ENCODE results near the gene OSBPL5.

Gene OSBPL5

GRCh38 chr11:3108183-3108721, 56.9 kb downstream of the OSBPL5 start:
- H3K4me3 ChIP-seq (ENCODE audit: low read depth, low read length) = peak overlapping the region; percentile 18
- no peak overlapping the region for H2BK12ac ChIP-seq (ENCODE audit: low read length)
- DNase-seq = no peak
- no peak overlapping the region for H2AFZ ChIP-seq (ENCODE audit: insufficient read depth, low read length, poor library complexity)
- H3K4me2 ChIP-seq (ENCODE audit: low read length) = no peak overlapping the region
- H3K27ac ChIP-seq (ENCODE audit: low read depth, low read length) = no peak overlapping the region
- H3K4me1 ChIP-seq (ENCODE audit: control insufficient read depth in 1 of 2, insufficient read depth in 2 of 2, low read length in 2 of 2) = no peaks in the 10 kb centered on the region
- H3K79me1 ChIP-seq (ENCODE audit: low read length) = no peaks in the 10 kb centered on the region
- no CpG with 5 or more reads among the region's 11 CpGs for WGBS (ENCODE audit: extremely low coverage, insufficient coverage, insufficient read length)
- H3K9me3 ChIP-seq (ENCODE audit: insufficient read depth, low read depth, low read length) = peaks cover 6% of the 10 kb centered on the region
- H3K27me3 ChIP-seq (ENCODE audit: insufficient read depth, low read length) = no peaks in the 10 kb centered on the region
- H3K79me2 ChIP-seq (ENCODE audit: control insufficient read depth, insufficient read depth, low read length, poor library complexity) = no peaks in the 10 kb centered on the region
- H3K4ac ChIP-seq (ENCODE audit: low read depth, low read length) = no peak overlapping the region
- no peak overlapping the region for H3K14ac ChIP-seq (ENCODE audit: low read length)
- H2BK5ac ChIP-seq (ENCODE audit: low read depth, low read length, poor library complexity) = no peak overlapping the region
- no peak overlapping the region for H4K91ac ChIP-seq (ENCODE audit: low read depth, low read length)
- H3K36me3 ChIP-seq (ENCODE audit: control insufficient read depth in 1 of 2, insufficient read depth in 2 of 2, low read length in 2 of 2) = peaks cover 41 to 49% of the 10 kb centered on the region in 2 experiments
- no peak overlapping the region for H4K8ac ChIP-seq (ENCODE audit: low read depth, low read length)
- H4K12ac ChIP-seq (ENCODE audit: low read depth, low read length) = no peak overlapping the region
- H2AK5ac ChIP-seq (ENCODE audit: low read length) = no peak overlapping the region
- H3K18ac ChIP-seq (ENCODE audit: low read length) = no peak overlapping the region
- no peak overlapping the region for H2BK120ac ChIP-seq (ENCODE audit: insufficient read depth, low read length, poor library complexity)
- H3K23ac ChIP-seq (ENCODE audit: low read length) = no peak overlapping the region
- H3K9ac ChIP-seq (ENCODE audit: low read length) = no peak overlapping the region

- no peak overlapping the region for H3K18ac ChIP-seq (ENCODE audit: low read length)
- WGBS (ENCODE audit: extremely low coverage, insufficient coverage, insufficient read length) = no CpG with 5 or more reads among the region's 21 CpGs
- DNase-seq = no peak
- H3K9me3 ChIP-seq (ENCODE audit: insufficient read depth, low read depth, low read length) = peaks cover 6% of the 10 kb centered on the region
- H2AFZ ChIP-seq (ENCODE audit: insufficient read depth, low read length, poor library complexity) = no peak overlapping the region
- no peak overlapping the region for H2BK12ac ChIP-seq (ENCODE audit: low read length)
- H3K79me1 ChIP-seq (ENCODE audit: low read length) = no peaks in the 10 kb centered on the region
- no peak overlapping the region for H3K4ac ChIP-seq (ENCODE audit: low read depth, low read length)
- H3K4me1 ChIP-seq (ENCODE audit: control insufficient read depth in 1 of 2, insufficient read depth in 2 of 2, low read length in 2 of 2) = no peaks in the 10 kb centered on the region
- no peak overlapping the region for H2AK5ac ChIP-seq (ENCODE audit: low read length)
- H3K4me2 ChIP-seq (ENCODE audit: low read length) = no peak overlapping the region
- no peak overlapping the region for H2BK120ac ChIP-seq (ENCODE audit: insufficient read depth, low read length, poor library complexity)
- peaks cover 44 to 49% of the 10 kb centered on the region in 2 experiments for H3K36me3 ChIP-seq (ENCODE audit: control insufficient read depth in 1 of 2, insufficient read depth in 2 of 2, low read length in 2 of 2)
- H3K79me2 ChIP-seq (ENCODE audit: control insufficient read depth, insufficient read depth, low read length, poor library complexity) = no peaks in the 10 kb centered on the region
- no peak overlapping the region for H3K27ac ChIP-seq (ENCODE audit: low read depth, low read length)
- H3K9ac ChIP-seq (ENCODE audit: low read length) = no peak overlapping the region
- no peak overlapping the region for H2BK5ac ChIP-seq (ENCODE audit: low read depth, low read length, poor library complexity)
- no peak overlapping the region for H3K23ac ChIP-seq (ENCODE audit: low read length)
- H4K91ac ChIP-seq (ENCODE audit: low read depth, low read length) = no peak overlapping the region
- no peak overlapping the region for H3K4me3 ChIP-seq (ENCODE audit: low read depth, low read length)
- H4K12ac ChIP-seq (ENCODE audit: low read depth, low read length) = no peak overlapping the region
- no peak overlapping the region for H4K8ac ChIP-seq (ENCODE audit: low read depth, low read length)
- no peaks in the 10 kb centered on the region for H3K27me3 ChIP-seq (ENCODE audit: insufficient read depth, low read length)
- H3K14ac ChIP-seq (ENCODE audit: low read length) = no peak overlapping the region
These were observed 57.4 kb downstream of the OSBPL5 start for GRCh38 chr11:3107608-3108182.

GRCh38 chr11:3106736-3107524, 58.2 kb downstream of the OSBPL5 start:
- no CpG with 5 or more reads among the region's 21 CpGs for WGBS (ENCODE audit: extremely low coverage, insufficient coverage, insufficient read length)
- no peak overlapping the region for H4K12ac ChIP-seq (ENCODE audit: low read depth, low read length)
- H3K79me2 ChIP-seq (ENCODE audit: control insufficient read depth, insufficient read depth, low read length, poor library complexity) = no peaks in the 10 kb centered on the region
- no peak overlapping the region for H3K4me2 ChIP-seq (ENCODE audit: low read length)
- H2BK120ac ChIP-seq (ENCODE audit: insufficient read depth, low read length, poor library complexity) = no peak overlapping the region
- H3K36me3 ChIP-seq (ENCODE audit: control insufficient read depth in 1 of 2, insufficient read depth in 2 of 2, low read length in 2 of 2) = peaks cover 47 to 55% of the 10 kb centered on the region in 2 experiments
- no peak overlapping the region for H4K8ac ChIP-seq (ENCODE audit: low read depth, low read length)
- H2BK5ac ChIP-seq (ENCODE audit: low read depth, low read length, poor library complexity) = no peak overlapping the region
- no peak overlapping the region for H4K91ac ChIP-seq (ENCODE audit: low read depth, low read length)
- H3K9me3 ChIP-seq (ENCODE audit: insufficient read depth, low read depth, low read length) = peaks cover 6% of the 10 kb centered on the region
- H3K18ac ChIP-seq (ENCODE audit: low read length) = no peak overlapping the region
- no peak overlapping the region for H3K14ac ChIP-seq (ENCODE audit: low read length)
- no peak overlapping the region for H2BK12ac ChIP-seq (ENCODE audit: low read length)
- no peak overlapping the region for H3K27ac ChIP-seq (ENCODE audit: low read depth, low read length)
- DNase-seq = no peak
- no peak overlapping the region for H2AFZ ChIP-seq (ENCODE audit: insufficient read depth, low read length, poor library complexity)
- no peaks in the 10 kb centered on the region for H3K79me1 ChIP-seq (ENCODE audit: low read length)
- H3K27me3 ChIP-seq (ENCODE audit: insufficient read depth, low read length) = no peaks in the 10 kb centered on the region
- no peak overlapping the region for H3K23ac ChIP-seq (ENCODE audit: low read length)
- no peak overlapping the region for H2AK5ac ChIP-seq (ENCODE audit: low read length)
- H3K4ac ChIP-seq (ENCODE audit: low read depth, low read length) = no peak overlapping the region
- no peak overlapping the region for H3K9ac ChIP-seq (ENCODE audit: low read length)
- no peak overlapping the region for H3K4me3 ChIP-seq (ENCODE audit: low read depth, low read length)
- no peaks in the 10 kb centered on the region for H3K4me1 ChIP-seq (ENCODE audit: control insufficient read depth in 1 of 2, insufficient read depth in 2 of 2, low read length in 2 of 2)

GRCh38 chr11:3105791-3106735, 59.0 kb downstream of the OSBPL5 start:
- H3K23ac ChIP-seq (ENCODE audit: low read length) = no peak overlapping the region
- no peak overlapping the region for H3K9ac ChIP-seq (ENCODE audit: low read length)
- WGBS (ENCODE audit: extremely low coverage, insufficient coverage, insufficient read length) = no CpG with 5 or more reads among the region's 41 CpGs
- H3K4me1 ChIP-seq (ENCODE audit: control insufficient read depth in 1 of 2, insufficient read depth in 2 of 2, low read length in 2 of 2) = no peaks in the 10 kb centered on the region
- H4K91ac ChIP-seq (ENCODE audit: low read depth, low read length) = no peak overlapping the region
- no peak overlapping the region for H4K12ac ChIP-seq (ENCODE audit: low read depth, low read length)
- H3K18ac ChIP-seq (ENCODE audit: low read length) = no peak overlapping the region
- no peaks in the 10 kb centered on the region for H3K79me1 ChIP-seq (ENCODE audit: low read length)
- peaks cover 53 to 60% of the 10 kb centered on the region in 2 experiments for H3K36me3 ChIP-seq (ENCODE audit: control insufficient read depth in 1 of 2, insufficient read depth in 2 of 2, low read length in 2 of 2)
- H2BK120ac ChIP-seq (ENCODE audit: insufficient read depth, low read length, poor library complexity) = no peak overlapping the region
- no peak overlapping the region for H3K14ac ChIP-seq (ENCODE audit: low read length)
- no peak overlapping the region for H2BK5ac ChIP-seq (ENCODE audit: low read depth, low read length, poor library complexity)
- no peak overlapping the region for H3K27ac ChIP-seq (ENCODE audit: low read depth, low read length)
- H3K79me2 ChIP-seq (ENCODE audit: control insufficient read depth, insufficient read depth, low read length, poor library complexity) = no peaks in the 10 kb centered on the region
- no peak overlapping the region for H4K8ac ChIP-seq (ENCODE audit: low read depth, low read length)
- peaks cover 4% of the 10 kb centered on the region for H3K9me3 ChIP-seq (ENCODE audit: insufficient read depth, low read depth, low read length)
- no peaks in the 10 kb centered on the region for H3K27me3 ChIP-seq (ENCODE audit: insufficient read depth, low read length)
- DNase-seq = no peak
- H3K4me3 ChIP-seq (ENCODE audit: low read depth, low read length) = no peak overlapping the region
- H2AFZ ChIP-seq (ENCODE audit: insufficient read depth, low read length, poor library complexity) = no peak overlapping the region
- H2BK12ac ChIP-seq (ENCODE audit: low read length) = no peak overlapping the region
- H3K4ac ChIP-seq (ENCODE audit: low read depth, low read length) = no peak overlapping the region
- H3K4me2 ChIP-seq (ENCODE audit: low read length) = no peak overlapping the region
- no peak overlapping the region for H2AK5ac ChIP-seq (ENCODE audit: low read length)
